ACC112 (cell line): ENCODE results near the gene STARD13.
A peak's percentile ranks its signal among the peaks of the same experiment; 100 is the strongest.
"Not testable (repeated sequence)": the region's sequence is repeated elsewhere in the genome, so short reads cannot be mapped to it uniquely, and the experiment has no call there.

Source experiments
- H2AFZ ChIP-seq: fragments of 200-600 bp; sonication (generic); one replicate; pipeline ENCODE4 v1.6.0; 2017; ENCODE audit warnings: antibody characterized with exemption, low read length; ENCODE audit not compliant: unreplicated experiment
- H3K27ac ChIP-seq: fragments of 200-600 bp; sonication (generic); 2 replicates; pipeline ENCODE4 v1.5.1; 2014; ENCODE audit warnings: low read depth, mild to moderate bottlenecking, antibody characterized with exemption, low read length, moderate library complexity
- H3K27me3 ChIP-seq: fragments of 200-600 bp; sonication (generic); 2 replicates; pipeline ENCODE4 v1.6.1; 2014; ENCODE audit warnings: mild to moderate bottlenecking, antibody characterized with exemption, low read length, moderate library complexity, mixed read lengths; ENCODE audit not compliant: insufficient read depth
- H3K36me3 ChIP-seq: fragments of 200-600 bp; sonication (generic); 2 replicates; pipeline ENCODE4 v1.6.1; 2016; ENCODE audit warnings: mild to moderate bottlenecking, antibody characterized with exemption, low read length, moderate library complexity, mixed read lengths; ENCODE audit not compliant: insufficient read depth
- H3K4me1 ChIP-seq: fragments of 200-600 bp; sonication (generic); one replicate; pipeline ENCODE4 v1.6.1; 2016; ENCODE audit warnings: low read length, mixed read lengths; ENCODE audit not compliant: insufficient read depth, unreplicated experiment, control insufficient read depth
- H3K4me3 ChIP-seq: fragments of 200-600 bp; sonication (generic); 2 replicates; pipeline ENCODE4 v1.5.1; 2014; ENCODE audit warnings: mild to moderate bottlenecking, low read depth, low read length
- H3K79me2 ChIP-seq: fragments of 200-600 bp; sonication (generic); one replicate; pipeline ENCODE4 v1.6.0; 2016; ENCODE audit warnings: low read length; ENCODE audit not compliant: control insufficient read depth, unreplicated experiment, insufficient read depth

STARD13 gene

DNA sequence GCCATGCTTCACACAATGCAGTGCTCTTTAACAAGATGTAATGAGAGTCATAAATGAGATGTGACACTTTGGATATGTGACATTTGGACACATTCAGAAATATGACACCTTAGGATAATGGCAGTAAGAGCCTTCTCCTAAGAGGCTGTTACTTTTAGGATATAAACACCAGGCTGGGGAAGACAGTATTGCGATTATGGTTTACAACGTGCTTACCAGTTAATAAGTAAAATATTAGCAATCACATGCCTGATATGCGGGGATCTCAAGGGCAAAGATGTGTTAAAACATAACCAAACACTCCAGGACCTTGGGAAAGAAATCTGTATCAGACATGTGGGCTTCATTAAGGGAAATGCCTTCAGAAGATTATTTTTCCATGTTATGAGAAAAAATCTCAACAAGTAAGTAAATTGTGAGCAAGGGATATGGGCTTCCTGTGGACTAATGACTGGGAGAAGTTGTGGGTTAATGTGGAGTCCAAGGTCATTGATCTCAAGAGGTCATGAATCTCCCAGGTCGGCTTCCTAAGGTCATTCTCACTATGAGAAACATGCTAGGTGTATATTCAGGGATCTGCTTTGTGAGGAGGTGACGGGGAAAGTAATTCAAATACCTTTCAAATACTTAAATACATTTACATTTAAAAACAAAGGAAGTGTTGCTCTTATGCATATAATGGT is 105.3 kb downstream of the STARD13 start:
- H3K27me3 ChIP-seq: no peaks in the 10 kb centered on the region
- peaks cover 15% of the 10 kb centered on the region; the same call in 1 of the 2 replicates for H3K36me3 ChIP-seq
- peaks cover 27% of the 10 kb centered on the region for H3K4me1 ChIP-seq
- H3K27ac ChIP-seq: no peak overlapping the region
- H3K4me3 ChIP-seq: no peak overlapping the region
- no peak overlapping the region for H2AFZ ChIP-seq
- H3K79me2 ChIP-seq: peaks cover 92% of the 10 kb centered on the region

DNA sequence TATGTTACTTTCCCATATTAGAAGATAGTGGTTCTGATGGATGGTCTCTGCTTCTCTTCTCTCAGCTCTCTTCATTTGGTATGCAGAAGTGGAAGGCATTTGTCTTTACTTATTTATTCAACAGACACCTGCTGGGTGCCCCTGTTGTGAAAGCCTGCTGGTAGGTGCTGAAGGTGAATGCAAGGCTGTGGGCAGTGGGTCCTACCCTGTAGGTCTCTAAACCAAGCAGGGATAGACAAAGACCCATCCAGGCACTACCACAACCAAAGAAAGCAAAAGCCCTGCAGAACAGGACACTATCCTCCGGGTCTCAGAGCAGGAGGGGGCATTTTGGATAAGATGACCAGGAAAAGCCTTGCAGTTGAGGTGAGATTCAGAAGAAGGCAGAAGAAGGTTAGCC is 106.1 kb downstream of the STARD13 start:
- no peaks in the 10 kb centered on the region for H3K27me3 ChIP-seq
- peaks cover 17% of the 10 kb centered on the region; the same call in 1 of the 2 replicates for H3K36me3 ChIP-seq
- no peak overlapping the region for H2AFZ ChIP-seq
- H3K79me2 ChIP-seq: peaks cover 92% of the 10 kb centered on the region
- no peak overlapping the region for H3K27ac ChIP-seq
- no peak overlapping the region for H3K4me3 ChIP-seq
- H3K4me1 ChIP-seq: peaks cover 24% of the 10 kb centered on the region

DNA sequence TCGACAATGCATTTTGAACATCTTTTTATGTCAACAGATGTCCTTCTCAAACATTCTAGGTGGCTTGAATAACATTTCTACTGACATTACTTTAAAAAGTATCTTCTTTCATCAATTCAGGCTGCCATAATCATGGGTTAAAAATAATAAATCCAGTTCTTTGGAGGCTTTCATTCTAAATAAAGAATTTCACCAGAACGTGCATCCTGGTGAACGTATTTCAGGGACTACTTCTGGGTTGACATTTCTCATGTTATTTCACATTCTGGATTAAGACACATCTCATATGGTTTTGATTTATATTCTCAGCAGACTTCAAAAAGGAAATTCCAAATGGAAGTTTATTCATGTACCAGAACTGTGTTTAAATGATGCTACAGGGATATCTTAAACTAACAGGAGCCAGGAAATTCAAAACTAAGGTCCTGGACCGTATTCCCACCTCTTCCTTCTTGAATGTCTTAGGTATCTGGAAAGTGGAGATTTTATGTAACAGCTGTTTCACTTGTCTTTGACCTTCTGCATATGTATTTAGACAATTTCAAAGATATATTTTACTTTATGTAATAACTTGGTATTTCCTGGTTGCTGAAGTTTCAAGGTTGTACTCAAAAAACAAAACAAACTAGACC is 107.2 kb downstream of the STARD13 start:
- H3K27ac ChIP-seq: no peak overlapping the region
- H3K4me3 ChIP-seq: no peak overlapping the region
- H3K79me2 ChIP-seq: peaks cover 89% of the 10 kb centered on the region
- no peak overlapping the region for H2AFZ ChIP-seq
- peaks cover 13% of the 10 kb centered on the region for H3K4me1 ChIP-seq
- no peaks in the 10 kb centered on the region for H3K27me3 ChIP-seq
- peaks cover 17% of the 10 kb centered on the region; the same call in 1 of the 2 replicates for H3K36me3 ChIP-seq

DNA sequence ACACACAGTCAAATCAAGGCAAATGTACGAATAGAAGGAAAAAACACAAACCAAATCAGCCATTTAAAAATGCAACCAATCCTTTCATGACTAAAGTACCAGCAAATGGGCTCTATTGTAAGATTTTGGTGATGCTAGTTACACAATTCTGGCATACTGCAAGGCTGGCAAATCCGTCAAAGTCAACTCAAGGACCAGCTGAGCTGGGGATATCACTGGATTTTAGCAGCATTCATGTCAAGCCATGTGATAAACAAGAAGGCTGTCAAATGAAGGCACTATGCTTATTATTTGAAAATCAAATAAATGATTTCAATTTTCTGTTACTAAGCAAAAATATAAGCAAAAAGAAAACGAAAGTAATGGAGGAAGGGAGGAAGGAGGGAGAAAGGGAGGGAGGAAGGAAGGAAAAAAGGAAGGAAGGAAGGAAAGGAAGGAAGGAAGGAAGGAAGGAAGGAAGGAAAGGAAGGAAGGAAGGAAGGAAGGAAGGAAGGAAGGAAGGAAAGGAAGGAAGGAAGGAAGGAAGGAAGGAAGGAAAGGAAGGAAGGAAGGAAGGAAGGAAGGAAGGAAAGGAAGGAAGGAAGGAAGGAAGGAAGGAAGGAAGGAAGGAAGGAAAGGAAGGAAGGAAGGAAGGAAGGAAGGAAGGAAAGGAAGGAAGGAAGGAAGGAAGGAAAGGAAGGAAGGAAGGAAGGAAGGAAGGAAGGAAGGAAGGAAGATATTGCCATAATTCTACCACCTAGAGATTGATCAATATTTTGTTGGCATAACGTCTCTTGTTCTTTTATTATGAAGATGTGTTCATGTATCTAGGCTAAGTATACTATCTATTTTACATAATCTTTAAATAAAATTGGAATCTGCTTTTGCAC is 108.0 kb downstream of the STARD13 start:
- Histone ChIP-seq H3K36me3 (peaks cover 17% of the 10 kb centered on the region; the same call in 1 of the 2 replicates), H3K4me1 (peaks cover 18% of the 10 kb centered on the region), H3K79me2 (peaks cover 88% of the 10 kb centered on the region), H3K27ac (peak overlapping the region; percentile 28; the same call in 1 of the 2 replicates)
- not testable (repeated sequence) for H2AFZ ChIP-seq, H3K27me3 ChIP-seq, H3K4me3 ChIP-seq

- peaks cover 82% of the 10 kb centered on the region for H3K79me2 ChIP-seq
- H3K36me3 ChIP-seq: peaks cover 21% of the 10 kb centered on the region; the same call in 1 of the 2 replicates
- H3K4me1 ChIP-seq: peaks cover 21% of the 10 kb centered on the region
- H2AFZ ChIP-seq: no peak overlapping the region
- H3K27me3 ChIP-seq: no peaks in the 10 kb centered on the region
- no peak overlapping the region for H3K4me3 ChIP-seq
- peak overlapping the region; percentile 2; the same call in 1 of the 2 replicates for H3K27ac ChIP-seq
Measured at GRCh38 chr13:33176526-33176925, 109.0 kb downstream of the STARD13 start.

DNA sequence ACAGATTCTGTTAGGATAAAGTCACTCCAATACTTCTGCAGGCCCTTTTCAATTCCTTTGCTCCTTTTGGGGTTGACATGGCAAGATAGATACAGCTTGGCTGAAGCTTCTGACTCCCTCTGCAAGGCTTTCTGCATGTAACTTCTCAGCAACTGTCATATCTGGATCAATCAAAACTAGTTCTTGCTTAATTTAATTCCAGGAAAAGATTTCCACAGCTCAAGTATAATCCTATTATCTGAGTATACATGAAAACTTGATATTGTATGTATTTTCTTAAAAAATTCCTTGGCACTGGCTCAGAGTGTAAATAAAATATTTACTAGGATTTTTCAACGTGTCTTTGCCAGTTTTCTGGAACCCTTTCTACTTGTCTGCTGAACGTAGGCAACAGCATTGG is 109.6 kb downstream of the STARD13 start:
- Histone ChIP-seq H2AFZ (no peak overlapping the region), H3K4me1 (peaks cover 22% of the 10 kb centered on the region), H3K79me2 (peaks cover 81% of the 10 kb centered on the region), H3K36me3 (peaks cover 21% of the 10 kb centered on the region; the same call in 1 of the 2 replicates), H3K27ac (peak overlapping the region; percentile 5; the same call in 1 of the 2 replicates), H3K27me3 (no peaks in the 10 kb centered on the region), H3K4me3 (no peak overlapping the region)

- Histone ChIP-seq H3K4me1 (peaks cover 33% of the 10 kb centered on the region), H3K27ac (peak overlapping the region; percentile 5; the same call in 1 of the 2 replicates), H3K79me2 (peaks cover 79% of the 10 kb centered on the region), H3K27me3 (no peaks in the 10 kb centered on the region), H3K36me3 (peaks cover 19% of the 10 kb centered on the region; the same call in 1 of the 2 replicates), H2AFZ (no peak overlapping the region), H3K4me3 (no peak overlapping the region)
Measured at GRCh38 chr13:33174931-33175330, 110.6 kb downstream of the STARD13 start.

DNA sequence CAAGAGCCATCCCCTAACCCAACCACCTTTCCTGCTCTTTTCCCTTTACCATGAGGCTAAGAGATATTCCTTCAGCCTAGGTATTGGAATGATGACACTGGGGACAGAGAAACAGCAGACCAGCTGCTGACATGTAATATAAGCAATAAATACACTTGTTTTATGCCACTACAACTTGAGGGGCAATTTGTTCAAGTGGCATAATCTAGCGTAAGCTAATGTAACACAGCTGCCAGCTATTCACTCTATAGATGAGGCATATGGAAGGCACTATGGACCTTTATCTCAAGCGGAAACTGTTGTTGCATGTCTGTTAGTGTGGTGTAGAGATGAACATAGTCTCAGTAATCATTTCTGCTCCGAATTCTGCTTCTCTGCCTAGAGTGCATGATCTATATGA is 111.1 kb downstream of the STARD13 start:
- no peak overlapping the region for H3K4me3 ChIP-seq
- no peak overlapping the region for H2AFZ ChIP-seq
- H3K79me2 ChIP-seq: peaks cover 75% of the 10 kb centered on the region
- peaks cover 37% of the 10 kb centered on the region for H3K4me1 ChIP-seq
- peak overlapping the region; percentile 5; the same call in 1 of the 2 replicates for H3K27ac ChIP-seq
- no peaks in the 10 kb centered on the region for H3K27me3 ChIP-seq
- H3K36me3 ChIP-seq: peaks cover 16% of the 10 kb centered on the region; the same call in 1 of the 2 replicates

DNA sequence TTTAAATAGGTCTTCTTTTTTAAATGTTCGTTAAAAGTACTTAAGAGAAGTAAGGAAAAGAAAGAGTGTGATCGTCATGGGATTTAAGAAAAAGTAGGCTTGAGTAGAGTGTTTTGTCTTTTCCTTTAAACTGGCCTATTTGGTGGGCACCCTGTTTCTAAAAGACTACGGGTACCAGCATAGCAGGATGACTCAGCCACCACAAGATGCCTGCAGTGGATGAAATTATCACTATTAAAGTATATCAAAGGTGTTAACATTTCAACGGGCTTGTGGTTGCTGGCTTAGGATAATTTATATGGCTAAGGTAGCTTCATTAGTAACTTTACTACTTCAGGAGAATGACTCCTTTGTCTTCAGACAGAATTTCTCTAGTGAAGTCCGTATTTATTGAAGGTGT is 112.6 kb downstream of the STARD13 start:
- no peaks in the 10 kb centered on the region for H3K27me3 ChIP-seq
- H3K4me3 ChIP-seq: no peak overlapping the region
- H3K4me1 ChIP-seq: peaks cover 41% of the 10 kb centered on the region
- 0 out of 2 replicates have a peak, but pooled peaks cover 10% of the 10 kb centered on the region for H3K36me3 ChIP-seq
- H2AFZ ChIP-seq: no peak overlapping the region
- H3K27ac ChIP-seq: peak overlapping the region; percentile 93
- H3K79me2 ChIP-seq: peaks cover 74% of the 10 kb centered on the region

DNA sequence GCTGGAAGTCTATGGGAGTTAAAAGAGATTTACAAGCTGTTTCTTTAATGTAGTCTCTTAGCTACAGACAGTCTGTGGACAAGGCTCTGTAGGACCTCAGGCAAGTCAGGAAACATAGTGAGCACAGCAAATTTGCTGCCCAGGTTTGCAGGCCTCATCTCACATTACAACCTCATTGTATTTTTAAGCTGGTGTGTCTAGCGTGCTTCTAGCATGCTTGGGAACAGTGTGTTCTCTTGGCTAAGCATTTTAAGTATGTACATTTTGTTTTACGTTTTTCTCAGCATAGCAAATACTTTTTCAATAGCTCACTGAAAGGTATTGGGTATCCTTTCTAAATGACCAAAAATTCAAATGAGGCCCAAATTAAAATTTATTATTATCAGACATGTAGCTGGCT is 113.2 kb downstream of the STARD13 start:
- H3K27me3 ChIP-seq: no peaks in the 10 kb centered on the region
- H3K27ac ChIP-seq: peak overlapping the region; percentile 93
- H2AFZ ChIP-seq: no peak overlapping the region
- peaks cover 13% of the 10 kb centered on the region; the same call in 1 of the 2 replicates for H3K36me3 ChIP-seq
- peaks cover 41% of the 10 kb centered on the region for H3K4me1 ChIP-seq
- H3K4me3 ChIP-seq: no peak overlapping the region
- H3K79me2 ChIP-seq: peaks cover 78% of the 10 kb centered on the region
